Measurements from ENCODE around the gene CPNE4. TPM values are rescaled to one million over a fixed set of nuclear protein-coding genes. Genes with fewer than 3 reads are reported as not detected.
A peak's percentile ranks its signal among the peaks of the same experiment; 100 is the strongest.
"Not testable (repeated sequence)": the region's sequence is repeated elsewhere in the genome, so short reads cannot be mapped to it uniquely, and the experiment has no call there.

The CPNE4 gene
- total RNA-seq, 1 experiment from 2014 or later = 1.9 TPM

GRCh38 chr3:131972091-131972490 lies 62.7 kb downstream of the CPNE4 start:
- no peak overlapping the region for H2BK12ac ChIP-seq (ENCODE audit: insufficient read length, low read depth, low read length)
- no peak overlapping the region for H3K27ac ChIP-seq (ENCODE audit: insufficient read length, low read depth, low read length)
- H2BK15ac ChIP-seq (ENCODE audit: low read depth, low read length) = no peak overlapping the region
- Mint-ChIP-seq H3K4me3 (no peak overlapping the region), H3K27ac (peak overlapping the region in 2 of 3 experiments; percentile 32 to 87; a peak in 2 of 7 replicates), H3K27me3 (ENCODE audit: low read depth) (no peaks in the 10 kb centered on the region), H3K9me3 (no peaks in the 10 kb centered on the region; a peak in 2 of 5 replicates), H3K36me3 (ENCODE audit: insufficient read depth in 1 of 3, low read depth in 3 of 3) (no peaks in the 10 kb centered on the region; a peak in 1 of 7 replicates), H3K4me1 (peaks cover 19 to 20% of the 10 kb centered on the region in 2 experiments)
- H3K79me2 ChIP-seq (ENCODE audit: insufficient read depth, low read length) = no peaks in the 10 kb centered on the region
- H3T11ph ChIP-seq (ENCODE audit: low read length) = no peak overlapping the region
- H3K9ac ChIP-seq (ENCODE audit: extremely low read depth, insufficient read length, low read length) = no peak overlapping the region
- no peaks in the 10 kb centered on the region for H3K27me3 ChIP-seq (ENCODE audit: insufficient read depth, low read length)
- no peak overlapping the region for H4K91ac ChIP-seq (ENCODE audit: insufficient read length, low read depth, low read length)
- H3K56ac ChIP-seq (ENCODE audit: insufficient read length, low read depth, low read length) = no peak overlapping the region
- no peak overlapping the region for H2BK5ac ChIP-seq (ENCODE audit: insufficient read length, low read length)
- H3K79me1 ChIP-seq (ENCODE audit: insufficient read depth, low read depth, low read length, poor library complexity, severe bottlenecking) = no peaks in the 10 kb centered on the region
- no peak for DNase-seq
- no peak overlapping the region for H2BK20ac ChIP-seq (ENCODE audit: low read depth, low read length, poor library complexity, severe bottlenecking)
- no peak overlapping the region for H3K23ac ChIP-seq (ENCODE audit: insufficient read length, low read depth, low read length)
- no peak overlapping the region for H2AFZ ChIP-seq (ENCODE audit: low read length)
- no peak overlapping the region for H2AK5ac ChIP-seq (ENCODE audit: insufficient read length, low read length)
- no peak overlapping the region for H4K8ac ChIP-seq (replicated peaks; ENCODE audit: insufficient read length, low read depth, low read length)
- H4K5ac ChIP-seq (ENCODE audit: insufficient read length, low read depth, low read length) = no peak overlapping the region
- H2BK120ac ChIP-seq (ENCODE audit: low read depth, low read length, poor library complexity, severe bottlenecking) = no peak overlapping the region
- H3K23me2 ChIP-seq (ENCODE audit: insufficient read length, low read depth, low read length, poor library complexity, severe bottlenecking) = no peaks in the 10 kb centered on the region
- H3K18ac ChIP-seq (ENCODE audit: insufficient read length, low read depth, low read length) = no peak overlapping the region
- no peak overlapping the region for H3K14ac ChIP-seq (ENCODE audit: insufficient read depth, low read length)
- H3K9me3 ChIP-seq (ENCODE audit: control insufficient read depth, low read depth, low read length) = no peaks in the 10 kb centered on the region
- H3K4me1 ChIP-seq (ENCODE audit: insufficient read depth, low read length) = no peaks in the 10 kb centered on the region
- H4K20me1 ChIP-seq (ENCODE audit: control insufficient read depth, insufficient read depth, insufficient read length) = no peaks in the 10 kb centered on the region
- TF ChIP-seq, protein P1, sequence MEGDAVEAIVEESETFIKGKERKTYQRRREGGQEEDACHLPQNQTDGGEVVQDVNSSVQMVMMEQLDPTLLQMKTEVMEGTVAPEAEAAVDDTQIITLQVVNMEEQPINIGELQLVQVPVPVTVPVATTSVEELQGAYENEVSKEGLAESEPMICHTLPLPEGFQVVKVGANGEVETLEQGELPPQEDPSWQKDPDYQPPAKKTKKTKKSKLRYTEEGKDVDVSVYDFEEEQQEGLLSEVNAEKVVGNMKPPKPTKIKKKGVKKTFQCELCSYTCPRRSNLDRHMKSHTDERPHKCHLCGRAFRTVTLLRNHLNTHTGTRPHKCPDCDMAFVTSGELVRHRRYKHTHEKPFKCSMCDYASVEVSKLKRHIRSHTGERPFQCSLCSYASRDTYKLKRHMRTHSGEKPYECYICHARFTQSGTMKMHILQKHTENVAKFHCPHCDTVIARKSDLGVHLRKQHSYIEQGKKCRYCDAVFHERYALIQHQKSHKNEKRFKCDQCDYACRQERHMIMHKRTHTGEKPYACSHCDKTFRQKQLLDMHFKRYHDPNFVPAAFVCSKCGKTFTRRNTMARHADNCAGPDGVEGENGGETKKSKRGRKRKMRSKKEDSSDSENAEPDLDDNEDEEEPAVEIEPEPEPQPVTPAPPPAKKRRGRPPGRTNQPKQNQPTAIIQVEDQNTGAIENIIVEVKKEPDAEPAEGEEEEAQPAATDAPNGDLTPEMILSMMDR (conservative IDR thresholded peaks at IDR 0.05) = no peak
- no peak overlapping the region for H3K4me2 ChIP-seq (ENCODE audit: insufficient read depth, insufficient read length, low read length)
- WGBS (ENCODE audit: extremely low coverage, insufficient read length, low lambda C conversion rate) = no CpG with 5 or more reads among the region's 3 CpGs
- no peak overlapping the region for H3K4ac ChIP-seq (ENCODE audit: low read depth, low read length)

DNA sequence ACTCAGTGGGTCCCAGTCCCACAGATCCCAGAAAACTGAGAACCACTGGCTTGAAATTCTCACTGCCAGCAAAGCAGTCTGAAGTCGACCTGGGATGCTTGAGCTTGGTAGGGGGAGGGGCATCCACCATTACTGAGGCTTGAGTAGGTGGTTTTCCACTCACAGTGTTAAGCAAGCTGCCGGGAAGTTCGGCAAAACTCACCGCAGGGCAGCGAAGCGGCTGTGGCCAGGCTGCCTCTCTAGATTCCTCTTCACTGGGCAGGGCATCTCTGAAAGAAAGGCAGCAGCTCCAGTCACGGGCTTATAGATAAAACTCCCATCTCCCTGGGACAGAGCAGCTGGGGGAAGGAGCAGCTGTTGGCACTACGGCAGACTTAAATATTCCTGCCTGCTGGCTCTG lies 71.4 kb downstream of the CPNE4 start:
- H3K56ac ChIP-seq (ENCODE audit: insufficient read length, low read depth, low read length); H4K91ac ChIP-seq (ENCODE audit: insufficient read length, low read depth, low read length); H3K9ac ChIP-seq (ENCODE audit: extremely low read depth, insufficient read length, low read length); H3K27me3 Mint-ChIP-seq (ENCODE audit: low read depth); H3K27ac ChIP-seq (ENCODE audit: insufficient read length, low read depth, low read length); H2BK15ac ChIP-seq (ENCODE audit: low read depth, low read length); H2BK120ac ChIP-seq (ENCODE audit: low read depth, low read length, poor library complexity, severe bottlenecking); H3K9me3 ChIP-seq (ENCODE audit: control insufficient read depth, low read depth, low read length); H4K5ac ChIP-seq (ENCODE audit: insufficient read length, low read depth, low read length); H3K4me3 Mint-ChIP-seq; H2AK5ac ChIP-seq (ENCODE audit: insufficient read length, low read length); H3K23me2 ChIP-seq (ENCODE audit: insufficient read length, low read depth, low read length, poor library complexity, severe bottlenecking); H3K9me3 Mint-ChIP-seq; H4K20me1 ChIP-seq (ENCODE audit: control insufficient read depth, insufficient read depth, insufficient read length); DNase-seq; H3K27me3 ChIP-seq (ENCODE audit: insufficient read depth, low read length); H3K4ac ChIP-seq (ENCODE audit: low read depth, low read length); H3K4me1 ChIP-seq (ENCODE audit: insufficient read depth, low read length); H3T11ph ChIP-seq (ENCODE audit: low read length); H2BK5ac ChIP-seq (ENCODE audit: insufficient read length, low read length); H3K18ac ChIP-seq (ENCODE audit: insufficient read length, low read depth, low read length); H3K79me2 ChIP-seq (ENCODE audit: insufficient read depth, low read length); H2BK12ac ChIP-seq (ENCODE audit: insufficient read length, low read depth, low read length); H3K4me2 ChIP-seq (ENCODE audit: insufficient read depth, insufficient read length, low read length); H3K79me1 ChIP-seq (ENCODE audit: insufficient read depth, low read depth, low read length, poor library complexity, severe bottlenecking); H2BK20ac ChIP-seq (ENCODE audit: low read depth, low read length, poor library complexity, severe bottlenecking); H3K23ac ChIP-seq (ENCODE audit: insufficient read length, low read depth, low read length); H4K8ac ChIP-seq (replicated peaks; ENCODE audit: insufficient read length, low read depth, low read length): not testable (repeated sequence)
- H2AFZ ChIP-seq (ENCODE audit: low read length) = peak overlapping the region; percentile 71
- H3K27ac Mint-ChIP-seq = peak overlapping the region in 1 of 3 experiments; percentile 45; a peak in 1 of 7 replicates
- peaks cover 15 to 20% of the 10 kb centered on the region in 2 experiments for H3K4me1 Mint-ChIP-seq
- WGBS (ENCODE audit: extremely low coverage, insufficient read length, low lambda C conversion rate) = no CpG with 5 or more reads among the region's 8 CpGs
- H3K36me3 Mint-ChIP-seq (ENCODE audit: insufficient read depth in 1 of 3, low read depth in 3 of 3) = peaks cover 3 to 14% (median 11%) of the 10 kb centered on the region in 3 experiments; a peak in 6 of 7 replicates
- peak overlapping the region; percentile 80; the same call in 1 of the 2 replicates for H3K14ac ChIP-seq (ENCODE audit: insufficient read depth, low read length)
